Cerebellar nuclear complex (tissue), 1 donor: ENCODE measurements around the gene CGREF1.
A peak's percentile ranks its signal among the peaks of the same experiment; 100 is the strongest.

Experiments used
- DNase-seq, 2 experiments: peaks; one replicate each; lab custom pipeline; 2025; lab: John Stamatoyannopoulos, UW

Gene CGREF1

GRCh38 chr2:27074738-27075565 is 44.0 kb downstream of the CGREF1 start:
- no peak for DNase-seq

GRCh38 chr2:27073782-27074181 is 45.1 kb downstream of the CGREF1 start:
- no peak for DNase-seq

- DNase-seq: no peak
These were observed 46.0 kb downstream of the CGREF1 start for GRCh38 chr2:27072920-27073319.

DNA sequence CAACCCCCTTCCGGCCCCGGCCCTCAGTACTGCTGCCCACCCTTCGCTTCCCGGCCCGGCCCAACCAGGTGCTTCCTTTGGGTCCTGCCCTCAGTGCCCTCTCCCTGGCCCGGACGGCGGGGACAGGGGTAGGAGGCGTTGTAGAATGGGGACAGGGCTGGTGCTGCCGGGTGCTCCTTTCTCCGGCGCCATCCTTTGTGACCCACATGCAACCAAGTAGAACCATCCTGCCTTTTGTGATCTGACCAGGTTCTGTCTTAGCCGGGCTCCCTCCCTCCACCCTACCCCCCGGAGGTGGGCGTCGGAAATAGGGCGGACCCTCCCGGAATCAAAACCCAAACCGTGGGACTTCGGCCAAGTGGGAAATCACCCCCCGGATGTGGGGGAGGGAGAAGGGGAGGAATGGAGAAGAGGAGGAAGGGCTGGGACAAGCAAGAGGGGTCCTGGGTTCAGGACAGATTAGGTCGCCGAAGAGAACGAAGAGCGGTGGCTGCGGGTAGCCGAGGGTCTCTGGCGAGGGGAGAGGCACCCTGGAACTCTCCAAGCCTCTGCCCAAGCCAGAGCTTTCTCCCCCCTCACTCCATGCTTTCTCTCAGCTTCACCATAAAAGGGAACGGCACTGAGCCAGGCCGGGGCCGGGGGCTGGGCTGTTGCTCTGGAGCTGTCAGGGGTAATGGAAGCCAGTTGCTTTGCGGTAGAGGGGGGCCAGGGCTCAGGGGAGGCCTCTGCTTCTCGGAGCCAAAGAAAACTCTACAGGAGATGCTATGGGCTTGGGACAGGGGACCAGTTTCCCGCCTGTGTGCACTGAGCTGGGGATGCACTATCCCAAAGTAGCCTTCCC is 46.7 kb downstream of the CGREF1 start:
- no peak for DNase-seq

DNA sequence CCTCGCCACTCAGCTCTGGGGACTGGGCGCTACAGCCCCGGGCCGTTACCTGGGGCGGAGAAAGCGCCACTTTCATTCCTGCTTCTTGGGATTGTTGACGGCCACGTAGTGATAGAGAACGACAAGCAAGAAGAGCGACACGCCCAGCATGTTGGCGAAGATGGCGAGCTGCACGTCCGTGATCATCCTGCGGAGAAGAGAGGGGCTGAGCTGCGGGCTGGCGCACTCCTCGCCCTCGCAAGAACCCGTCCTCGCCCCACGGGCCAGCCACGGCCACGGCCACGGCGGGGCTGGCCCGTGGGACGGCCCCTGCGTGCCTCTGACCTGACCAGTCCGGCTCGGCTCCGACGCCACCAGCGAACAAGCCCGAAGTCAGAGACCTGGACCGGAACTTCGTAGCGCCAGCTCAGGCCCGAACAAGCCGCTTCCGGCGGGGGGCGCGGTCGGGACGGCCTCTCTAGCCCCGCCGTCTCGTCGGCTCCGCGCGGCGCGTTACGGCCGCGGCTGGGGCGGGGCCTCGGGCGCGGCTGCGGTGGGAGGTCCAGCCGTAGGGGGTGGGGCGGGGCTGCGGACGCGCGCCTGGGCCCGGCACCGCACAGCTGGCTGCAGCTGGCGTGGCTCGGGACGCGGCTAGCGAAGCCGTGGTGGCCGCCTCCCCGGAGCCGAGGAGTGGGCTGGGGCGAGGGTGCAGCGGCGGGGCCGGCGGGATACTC is 47.5 kb downstream of the CGREF1 start, which contains the start of gene OST4:
TSS of gene OST4 (minus strand) at position 378 of the 713 bp plus-strand sequence.
- DNase-seq: peak; percentile 38 to 47

- no peak for DNase-seq
These were observed 48.2 kb downstream of the CGREF1 start for GRCh38 chr2:27070653-27071276.

DNA sequence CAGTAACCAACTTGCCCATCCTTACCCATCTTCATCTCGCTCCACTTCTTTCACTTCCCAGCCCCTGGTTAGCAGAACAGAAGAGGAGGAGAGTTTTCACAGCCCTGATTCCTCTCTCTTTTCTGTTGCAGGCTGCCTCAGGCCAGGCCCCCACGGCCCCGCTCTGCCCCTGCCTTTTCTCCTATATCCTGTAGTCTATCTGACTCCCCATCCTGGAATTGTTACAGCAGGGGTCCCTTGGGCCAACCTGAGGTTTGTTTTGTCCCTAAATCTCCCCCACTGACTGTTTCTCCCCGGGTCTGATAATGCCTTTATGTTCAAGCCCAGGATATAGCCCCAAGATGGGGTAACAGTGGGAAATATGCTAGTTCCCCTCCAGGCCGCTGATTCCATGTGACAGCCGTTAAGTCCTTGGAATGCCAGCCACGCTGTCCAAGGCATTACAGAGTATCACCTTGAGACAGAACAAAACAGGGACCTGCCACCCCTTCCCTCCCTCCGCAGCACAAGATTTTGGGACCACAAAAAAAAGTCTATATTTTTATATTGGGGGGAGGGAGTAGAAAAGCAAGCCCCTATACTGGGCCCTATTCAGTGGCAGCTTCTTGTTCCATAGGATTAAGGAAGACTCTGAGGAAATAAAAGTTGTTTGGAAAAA is 48.8 kb downstream of the CGREF1 start:
- no peak for DNase-seq

DNA sequence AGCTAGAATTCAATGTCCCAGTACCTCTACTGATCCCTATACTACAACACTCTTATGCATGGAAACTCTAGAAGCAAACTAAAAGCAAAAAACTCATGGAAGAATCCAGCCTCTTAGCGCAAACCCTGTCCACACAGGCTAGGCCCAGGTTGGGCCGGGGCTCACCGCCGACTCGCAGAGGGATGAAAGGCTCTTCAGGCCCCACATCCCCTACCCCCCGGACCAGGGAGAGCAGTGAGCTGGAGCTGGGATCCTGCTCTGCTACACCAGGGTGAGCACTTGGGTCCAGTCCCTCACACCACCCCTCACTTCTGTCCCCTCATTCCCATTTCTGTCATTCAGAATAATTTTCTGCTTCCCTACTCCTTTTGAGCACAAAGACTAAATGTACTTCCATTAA is 49.5 kb downstream of the CGREF1 start:
- no peak for DNase-seq

DNA sequence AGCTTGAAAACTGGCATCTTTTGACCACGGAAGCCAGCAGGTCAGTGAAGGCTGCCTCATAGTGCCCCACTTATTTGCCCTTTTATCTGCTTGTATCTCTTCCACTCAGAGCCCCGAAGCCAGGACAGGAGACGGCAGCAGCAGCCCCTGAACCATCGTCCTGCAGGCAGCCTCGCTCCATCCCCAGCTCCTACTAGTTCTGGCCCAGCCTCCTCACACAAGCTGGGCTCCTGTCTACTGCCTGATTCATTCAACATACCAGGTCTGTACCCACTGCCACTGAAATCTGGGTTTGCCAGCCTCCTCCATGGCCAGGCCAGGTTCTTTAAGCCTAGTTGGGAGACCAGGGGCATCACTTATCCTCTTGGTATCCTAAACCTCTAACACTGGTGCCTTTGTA is 51.5 kb downstream of the CGREF1 start:
- DNase-seq: no peak

DNA sequence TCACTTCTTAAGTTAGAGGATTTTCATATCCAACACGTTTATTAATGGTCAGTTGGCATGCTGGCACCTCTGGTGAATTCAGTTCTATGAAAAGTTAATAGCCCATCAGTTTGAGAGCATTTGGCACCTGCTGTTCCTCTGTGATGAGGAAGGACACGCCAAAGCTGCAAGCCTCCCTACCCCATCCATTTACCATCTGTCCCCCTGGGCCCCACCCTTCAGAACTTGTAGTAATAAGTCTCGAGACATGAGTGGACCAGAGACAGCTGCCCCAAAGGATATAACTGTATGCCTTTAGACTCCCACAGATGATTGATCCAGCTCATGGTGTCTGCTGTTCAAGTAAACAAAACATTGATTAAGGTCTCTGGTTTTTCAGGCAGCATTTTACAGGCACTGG is 53.8 kb downstream of the CGREF1 start:
- DNase-seq: no peak

- DNase-seq: no peak
These were observed 58.6 kb downstream of the CGREF1 start for GRCh38 chr2:27060323-27060722.

DNA sequence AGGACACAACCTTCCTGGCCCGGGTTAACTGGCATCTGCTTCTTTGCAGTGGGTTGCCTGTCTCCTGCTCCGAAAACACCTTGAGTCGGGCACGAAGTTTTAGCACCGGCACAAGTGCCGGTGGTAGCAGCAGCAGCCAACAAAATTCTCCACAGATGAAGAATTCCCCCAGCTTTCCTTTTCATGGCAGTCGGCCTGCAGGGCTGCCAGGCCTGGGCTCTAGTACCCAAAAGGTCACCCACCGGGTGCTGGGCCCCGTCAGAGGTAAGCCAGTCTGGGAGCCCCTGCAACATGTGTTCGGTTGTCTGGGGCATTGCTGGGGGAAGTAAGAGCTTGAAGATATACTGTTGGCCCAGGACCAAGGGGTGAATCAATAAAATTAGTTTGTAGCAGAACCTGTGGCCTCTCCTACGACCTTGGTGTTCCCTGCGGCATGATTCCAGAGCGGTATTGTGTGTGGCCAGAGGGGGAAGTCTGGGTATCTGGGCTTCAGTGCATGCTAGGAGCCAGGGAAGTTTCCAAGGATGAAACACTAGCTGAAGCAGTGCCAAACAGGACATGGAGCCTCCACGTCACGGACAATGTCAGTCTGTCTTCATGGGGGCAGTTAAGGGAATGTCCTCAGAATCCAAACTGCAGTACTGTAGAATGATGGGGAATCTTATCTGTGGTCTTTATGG is 59.6 kb downstream of the CGREF1 start:
- no peak for DNase-seq

DNA sequence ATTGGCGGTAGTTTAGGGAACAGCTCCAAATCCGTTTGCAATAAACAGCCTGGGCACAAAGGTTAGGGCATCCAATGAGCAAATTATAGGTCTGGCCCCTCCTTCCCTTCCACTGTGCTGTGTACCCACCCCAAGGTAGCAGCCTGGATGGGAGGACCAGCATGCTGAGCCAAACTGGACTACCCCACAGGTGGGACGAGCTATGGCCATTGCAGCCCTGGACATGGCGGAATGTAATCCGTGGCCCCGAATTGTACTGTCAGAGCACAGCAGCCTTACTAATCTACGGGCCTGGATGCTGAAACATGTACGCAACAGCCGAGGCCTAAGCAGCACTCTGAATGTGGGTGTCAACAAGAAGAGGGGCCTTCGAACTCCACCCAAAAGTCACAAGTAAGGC is 60.7 kb downstream of the CGREF1 start:
- DNase-seq: no peak

GRCh38 chr2:27057184-27057583 is 61.7 kb downstream of the CGREF1 start:
- DNase-seq: no peak

DNA sequence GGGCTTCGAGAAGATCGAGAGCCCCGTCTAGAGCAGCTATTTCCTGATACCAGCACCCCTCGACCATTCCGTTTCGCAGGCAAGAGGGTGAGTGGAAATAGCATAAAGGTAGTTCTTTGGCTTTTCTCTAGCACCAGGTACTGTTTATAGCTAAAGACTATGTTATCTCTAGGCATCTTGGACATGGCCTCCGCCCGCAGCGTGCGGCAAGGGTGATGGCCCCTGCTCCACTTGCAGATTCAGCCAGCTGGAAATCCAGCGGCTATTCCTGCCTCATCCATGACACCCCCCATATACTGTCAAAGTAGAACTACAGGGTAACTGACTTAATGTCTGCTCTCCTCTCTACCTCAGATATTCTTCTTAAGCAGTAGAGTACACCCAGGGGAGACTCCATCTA is 64.2 kb downstream of the CGREF1 start:
- no peak for DNase-seq

DNA sequence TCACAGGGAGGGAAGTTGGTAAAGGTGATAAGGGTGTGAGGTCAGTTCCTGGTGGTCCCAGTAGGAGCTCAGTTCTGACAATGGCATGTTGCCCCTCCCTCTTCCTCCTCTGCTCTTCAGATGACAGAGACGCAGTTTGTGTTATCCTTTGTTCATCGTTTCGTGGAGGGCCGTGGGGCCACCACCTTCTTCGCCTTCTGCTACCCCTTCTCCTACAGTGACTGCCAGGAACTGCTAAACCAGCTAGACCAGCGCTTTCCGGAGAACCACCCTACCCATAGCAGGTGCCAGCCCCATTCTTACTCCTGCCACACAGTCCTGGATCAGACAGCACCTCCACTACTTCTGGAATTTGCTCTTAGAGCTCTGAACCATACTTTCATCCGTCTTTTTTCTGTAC is 65.2 kb downstream of the CGREF1 start:
- DNase-seq: no peak

DNA sequence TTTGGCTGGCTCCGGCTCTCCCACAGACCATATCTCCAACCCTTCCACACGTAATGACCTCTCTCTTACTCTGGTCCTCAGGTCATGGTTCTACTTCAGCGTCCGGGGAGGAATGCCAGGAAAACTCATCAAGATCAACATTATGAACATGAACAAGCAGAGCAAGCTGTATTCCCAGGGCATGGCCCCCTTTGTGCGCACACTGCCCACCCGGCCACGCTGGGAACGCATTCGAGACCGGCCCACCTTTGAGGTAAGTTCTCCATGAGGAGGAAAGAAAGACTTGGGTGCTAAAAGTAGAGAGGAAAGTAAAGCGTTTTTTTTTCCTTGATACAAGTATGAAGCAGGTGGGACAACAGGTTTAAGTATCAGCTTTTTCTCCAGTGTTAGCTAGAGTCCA is 65.6 kb downstream of the CGREF1 start:
- DNase-seq: no peak

- no peak for DNase-seq
These were observed 66.9 kb downstream of the CGREF1 start for GRCh38 chr2:27051902-27052645.

DNA sequence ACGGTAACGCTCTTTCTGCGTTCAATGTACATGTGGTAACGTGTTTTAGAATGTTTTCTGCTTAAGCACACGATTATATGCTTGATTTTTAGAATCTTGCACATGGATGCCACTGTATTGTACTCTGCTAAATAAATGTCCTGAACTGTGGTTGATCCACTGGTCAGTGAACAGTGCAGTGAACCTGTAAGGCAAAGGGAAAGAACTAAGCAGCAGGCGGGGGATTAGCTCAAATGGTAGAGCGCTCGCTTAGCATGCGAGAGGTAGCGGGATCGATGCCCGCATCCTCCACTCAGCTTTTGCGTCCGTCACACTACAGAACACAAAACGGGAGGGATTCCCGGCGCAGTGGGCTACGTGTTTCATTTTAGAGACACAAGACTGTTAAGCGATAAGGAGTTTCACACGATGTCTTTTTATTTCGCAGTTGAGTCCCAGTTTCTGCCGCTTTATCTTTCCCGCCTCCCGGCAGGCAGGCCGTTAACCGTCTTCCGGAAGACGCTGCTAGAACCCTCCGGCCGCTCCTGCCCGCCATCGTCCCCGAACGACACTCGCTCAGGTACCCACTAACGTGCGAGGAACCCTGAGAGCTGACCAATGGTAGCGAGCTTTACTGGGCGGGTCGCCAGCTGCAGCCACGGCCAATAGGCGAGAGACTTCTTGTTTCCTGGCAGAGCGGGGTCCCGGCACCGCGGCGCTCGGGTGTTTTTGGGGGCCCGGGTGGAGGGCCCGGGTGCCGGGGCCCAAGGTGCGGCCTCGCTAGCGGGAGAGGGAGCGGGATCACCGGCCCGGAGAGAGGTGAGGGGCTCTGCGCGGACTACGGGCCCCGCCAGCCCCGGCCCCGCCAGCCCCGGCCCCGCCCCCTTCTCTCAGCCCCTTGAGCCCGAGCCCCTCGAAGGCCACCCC is 67.7 kb downstream of the CGREF1 start, which contains the start of gene AGBL5:
TSS of gene AGBL5 (plus strand) at position 673 of the 906 bp plus-strand sequence. CDS start 1,291 bp downstream, outside the sequence.
- DNase-seq: peak in 1 of 2 experiments; percentile 82
